ENCODE data around the gene ITM2A.

The ITM2A gene

DNA sequence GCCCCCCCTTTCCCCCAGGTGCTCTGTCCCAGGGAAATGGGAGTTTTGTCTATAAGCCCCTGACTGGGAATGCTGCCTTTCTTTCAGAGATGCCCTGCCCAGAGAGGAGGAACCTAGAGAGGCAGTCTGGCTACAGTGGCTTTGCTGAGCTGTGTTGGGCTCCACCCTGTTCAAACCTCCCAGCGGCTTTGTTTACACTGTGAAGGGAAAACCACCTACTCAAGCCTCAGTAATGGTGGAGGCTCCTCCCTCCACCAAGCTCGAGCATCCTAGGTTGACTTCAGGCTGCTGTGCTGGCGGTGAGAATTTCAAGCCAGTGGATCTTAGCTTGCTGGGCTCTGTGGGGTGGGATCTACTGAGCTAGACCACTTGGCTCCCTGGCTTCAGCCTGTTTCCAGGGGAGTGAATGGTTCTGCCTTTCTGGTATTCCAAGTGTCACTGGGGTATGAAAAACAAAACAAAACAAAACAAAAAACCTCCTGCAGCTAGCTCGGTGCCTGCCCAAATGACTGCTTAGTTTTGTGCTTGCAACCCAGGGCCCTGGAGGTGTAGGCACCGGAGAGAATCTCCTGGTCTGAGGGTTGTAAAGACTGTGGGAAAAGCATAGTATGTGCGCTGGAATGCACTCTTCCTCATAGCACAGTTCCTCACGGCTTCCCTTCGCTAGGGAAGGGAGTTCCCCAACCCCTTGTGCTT lies 41.7 kb downstream of the ITM2A start:
- Histone ChIP-seq H3K4me2 (ENCODE audit: low read length) (no peak overlapping the region), H3K27ac (ENCODE audit: low read length) (no peak overlapping the region), H3K9me3 (ENCODE audit: insufficient read depth, low read length) (no peaks in the 10 kb centered on the region), H2AFZ (ENCODE audit: low read depth, low read length) (no peak overlapping the region), H3K4me1 (ENCODE audit: low read length) (no peaks in the 10 kb centered on the region), H3K4me3 (ENCODE audit: low read length) (no peak overlapping the region), H4K20me1 (ENCODE audit: insufficient read depth, low read length) (no peaks in the 10 kb centered on the region), H3K27me3 (ENCODE audit: low read depth, low read length) (no peaks in the 10 kb centered on the region), H3K36me3 (replicated peaks; ENCODE audit: low read depth, low read length) (no peaks in the 10 kb centered on the region), H3K79me2 (ENCODE audit: low read length) (no peaks in the 10 kb centered on the region), H3K9ac (ENCODE audit: low read length) (no peak overlapping the region)
- TF ChIP-seq, protein P1, sequence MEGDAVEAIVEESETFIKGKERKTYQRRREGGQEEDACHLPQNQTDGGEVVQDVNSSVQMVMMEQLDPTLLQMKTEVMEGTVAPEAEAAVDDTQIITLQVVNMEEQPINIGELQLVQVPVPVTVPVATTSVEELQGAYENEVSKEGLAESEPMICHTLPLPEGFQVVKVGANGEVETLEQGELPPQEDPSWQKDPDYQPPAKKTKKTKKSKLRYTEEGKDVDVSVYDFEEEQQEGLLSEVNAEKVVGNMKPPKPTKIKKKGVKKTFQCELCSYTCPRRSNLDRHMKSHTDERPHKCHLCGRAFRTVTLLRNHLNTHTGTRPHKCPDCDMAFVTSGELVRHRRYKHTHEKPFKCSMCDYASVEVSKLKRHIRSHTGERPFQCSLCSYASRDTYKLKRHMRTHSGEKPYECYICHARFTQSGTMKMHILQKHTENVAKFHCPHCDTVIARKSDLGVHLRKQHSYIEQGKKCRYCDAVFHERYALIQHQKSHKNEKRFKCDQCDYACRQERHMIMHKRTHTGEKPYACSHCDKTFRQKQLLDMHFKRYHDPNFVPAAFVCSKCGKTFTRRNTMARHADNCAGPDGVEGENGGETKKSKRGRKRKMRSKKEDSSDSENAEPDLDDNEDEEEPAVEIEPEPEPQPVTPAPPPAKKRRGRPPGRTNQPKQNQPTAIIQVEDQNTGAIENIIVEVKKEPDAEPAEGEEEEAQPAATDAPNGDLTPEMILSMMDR (IDR thresholded peaks at IDR 0.05; ENCODE audit: low read depth, low read length): no peak
- no peak for TF ChIP-seq EZH2phosphoT487 (IDR thresholded peaks at IDR 0.05; ENCODE audit: low read depth)
